Esophagus muscularis mucosa (tissue), 2 donors: ENCODE measurements around the gene OTOS.

Experiments
- POLR2A ChIP-seq: fragments of 450-650 bp; IDR thresholded peaks from one replicate; pipeline ENCODE4 v1.6.1; 2017; ENCODE audit warnings: antibody characterized with exemption, moderate library complexity, mild to moderate bottlenecking, low read depth
- POLR2AphosphoS5 ChIP-seq, 2 donors: sonication (generic); formaldehyde crosslinking; IDR thresholded peaks; one replicate each; pipeline ENCODE4 v1.6.1; 2017; ENCODE audit warnings: antibody characterized with exemption in 2 of 2

GRCh38 chr2:240165034-240165433 is 24.6 kb upstream of the OTOS start:
- TF ChIP-seq POLR2A = no peak
- TF ChIP-seq POLR2AphosphoS5 (IDR thresholded peaks at IDR 0.05) = no peak
